LNCAP (cell line): Measurements from ENCODE around the gene ADGRG2.

Experiments used
- TF ChIP-seq, protein P1 (sequence below): fragments of 450-650 bp; IDR thresholded peaks from 2 replicates; pipeline ENCODE4 v1.5.1; 2017; ENCODE audit warnings: mild to moderate bottlenecking

Gene ADGRG2

DNA sequence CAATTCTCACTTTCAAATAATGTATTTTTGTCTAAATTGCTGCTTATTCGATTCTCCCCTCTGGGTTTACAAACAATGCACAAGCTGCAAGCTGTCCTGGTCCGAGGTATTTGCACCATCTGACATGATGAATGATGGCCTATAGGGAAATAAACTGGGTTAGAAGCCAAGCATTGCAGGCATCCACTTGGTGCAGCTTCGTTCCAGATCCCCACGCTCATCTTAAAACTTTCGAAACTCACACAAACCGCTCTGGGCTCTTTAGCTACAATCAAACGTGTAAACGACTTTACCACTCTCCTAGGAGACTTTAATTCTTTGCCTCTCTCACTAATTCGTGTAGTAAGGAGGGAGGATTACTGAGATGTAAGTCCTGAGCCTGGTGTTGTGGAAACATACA is 157.4 kb downstream of the ADGRG2 start:
- TF ChIP-seq, protein P1, sequence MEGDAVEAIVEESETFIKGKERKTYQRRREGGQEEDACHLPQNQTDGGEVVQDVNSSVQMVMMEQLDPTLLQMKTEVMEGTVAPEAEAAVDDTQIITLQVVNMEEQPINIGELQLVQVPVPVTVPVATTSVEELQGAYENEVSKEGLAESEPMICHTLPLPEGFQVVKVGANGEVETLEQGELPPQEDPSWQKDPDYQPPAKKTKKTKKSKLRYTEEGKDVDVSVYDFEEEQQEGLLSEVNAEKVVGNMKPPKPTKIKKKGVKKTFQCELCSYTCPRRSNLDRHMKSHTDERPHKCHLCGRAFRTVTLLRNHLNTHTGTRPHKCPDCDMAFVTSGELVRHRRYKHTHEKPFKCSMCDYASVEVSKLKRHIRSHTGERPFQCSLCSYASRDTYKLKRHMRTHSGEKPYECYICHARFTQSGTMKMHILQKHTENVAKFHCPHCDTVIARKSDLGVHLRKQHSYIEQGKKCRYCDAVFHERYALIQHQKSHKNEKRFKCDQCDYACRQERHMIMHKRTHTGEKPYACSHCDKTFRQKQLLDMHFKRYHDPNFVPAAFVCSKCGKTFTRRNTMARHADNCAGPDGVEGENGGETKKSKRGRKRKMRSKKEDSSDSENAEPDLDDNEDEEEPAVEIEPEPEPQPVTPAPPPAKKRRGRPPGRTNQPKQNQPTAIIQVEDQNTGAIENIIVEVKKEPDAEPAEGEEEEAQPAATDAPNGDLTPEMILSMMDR, result no peak

DNA sequence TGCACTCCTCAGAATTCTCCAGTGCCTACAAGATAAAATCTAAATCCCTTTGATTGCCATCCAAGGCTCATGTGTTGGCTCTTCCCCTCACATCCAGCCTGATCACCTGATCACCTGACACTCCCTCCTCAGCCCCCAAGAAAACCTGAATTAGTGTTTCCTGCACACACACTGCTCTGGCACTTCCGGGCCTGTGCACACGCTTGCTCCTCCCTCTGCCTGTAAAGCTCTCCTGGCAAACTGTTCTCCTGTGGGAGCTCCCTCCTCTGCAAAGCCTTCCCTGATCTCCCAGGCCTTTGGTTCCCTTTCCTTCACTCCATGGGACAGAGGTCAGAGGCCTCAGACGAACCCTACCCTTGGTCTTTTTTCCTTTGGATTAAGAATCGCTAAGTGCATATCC is 158.2 kb downstream of the ADGRG2 start:
- TF ChIP-seq, protein P1, result no peak

DNA sequence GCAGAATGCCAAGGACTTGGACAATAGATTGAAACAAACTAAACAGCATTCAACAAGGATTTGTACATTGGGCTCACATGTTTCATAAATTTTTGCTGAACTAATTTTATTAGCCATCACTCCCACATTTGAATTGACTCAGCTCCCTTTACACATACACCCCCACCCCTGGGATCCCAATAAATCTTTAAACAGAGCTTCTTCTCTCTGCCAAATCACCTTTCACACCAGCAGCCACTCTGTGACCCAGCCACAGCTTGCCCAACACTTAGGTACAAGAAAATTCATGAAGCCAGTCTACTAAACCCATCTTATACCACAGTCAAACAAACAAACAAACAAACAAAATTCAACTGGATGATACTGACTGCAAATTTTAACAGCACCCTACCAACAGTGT is 159.9 kb downstream of the ADGRG2 start:
- TF ChIP-seq, protein P1, result no peak

DNA sequence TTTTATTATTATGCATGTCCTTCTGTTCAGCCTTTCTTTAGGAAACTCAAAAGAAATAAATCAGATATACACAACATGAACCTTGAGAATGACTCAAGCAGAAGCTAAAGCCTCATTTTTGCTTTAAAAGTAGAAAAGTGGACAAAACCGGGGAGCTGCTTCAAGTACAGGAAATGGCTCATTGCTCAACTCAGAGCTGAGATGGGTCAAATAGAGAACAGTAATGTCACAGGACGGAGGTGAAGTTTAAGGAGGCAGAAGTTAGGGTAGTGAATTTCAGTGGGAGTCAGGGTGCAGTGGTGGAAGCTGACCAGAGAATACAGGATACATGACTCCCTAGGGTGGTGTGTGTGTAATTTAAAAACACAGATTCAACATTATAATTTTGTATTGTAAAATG is 160.6 kb downstream of the ADGRG2 start:
- TF ChIP-seq, protein P1, result no peak

DNA sequence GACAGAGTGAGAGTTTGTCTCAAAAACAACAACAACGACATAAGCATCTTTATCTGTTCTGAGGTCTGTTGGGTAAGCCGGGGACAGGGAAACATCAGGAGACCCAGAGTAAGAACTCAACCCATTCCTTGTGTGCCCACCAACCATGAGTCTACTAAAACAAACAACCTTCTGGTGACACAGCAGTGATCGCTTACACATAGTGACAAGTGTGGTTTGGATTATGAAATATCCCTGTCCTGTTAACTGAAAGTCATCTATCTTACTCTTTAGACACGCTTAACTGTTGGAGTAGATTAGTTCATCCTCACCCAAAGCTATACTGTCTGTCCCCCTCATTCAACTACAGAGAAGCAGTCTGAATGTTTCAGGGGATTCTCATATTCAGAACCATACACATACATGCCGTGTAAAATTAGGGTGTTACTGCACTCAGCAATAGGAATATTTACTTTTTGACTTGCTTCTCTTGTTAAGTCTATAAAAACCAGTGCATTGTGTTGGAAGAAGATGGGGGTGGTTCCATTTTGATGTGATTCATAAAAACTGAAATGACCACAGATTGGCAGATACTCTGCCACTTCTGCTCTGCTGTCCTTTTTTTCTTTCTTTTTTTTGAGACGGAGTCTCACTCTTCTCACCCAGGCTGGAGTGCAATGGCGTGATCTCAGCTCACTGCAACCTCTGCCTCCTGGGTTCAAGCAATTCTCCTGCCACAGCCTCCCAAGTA is 165.8 kb downstream of the ADGRG2 start:
- TF ChIP-seq, protein P1, result no peak

DNA sequence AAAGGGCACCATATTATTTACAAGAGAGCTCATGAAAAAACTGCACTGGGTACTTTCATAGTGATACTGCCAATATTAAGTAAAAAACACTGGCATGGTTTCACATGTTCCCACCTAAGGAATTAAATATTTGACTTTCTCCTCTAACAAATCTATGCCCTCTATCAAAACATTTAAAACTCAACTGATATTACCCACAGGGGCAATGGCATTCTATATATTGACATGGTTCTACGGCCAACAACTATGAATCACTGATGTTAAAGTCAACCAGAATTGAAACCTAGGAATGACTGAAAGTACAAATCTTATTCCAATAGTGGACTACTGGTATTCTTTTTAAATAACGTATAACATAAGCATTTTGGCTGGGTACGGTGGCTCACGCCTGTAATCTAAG is 166.6 kb downstream of the ADGRG2 start:
- TF ChIP-seq, protein P1, result no peak

DNA sequence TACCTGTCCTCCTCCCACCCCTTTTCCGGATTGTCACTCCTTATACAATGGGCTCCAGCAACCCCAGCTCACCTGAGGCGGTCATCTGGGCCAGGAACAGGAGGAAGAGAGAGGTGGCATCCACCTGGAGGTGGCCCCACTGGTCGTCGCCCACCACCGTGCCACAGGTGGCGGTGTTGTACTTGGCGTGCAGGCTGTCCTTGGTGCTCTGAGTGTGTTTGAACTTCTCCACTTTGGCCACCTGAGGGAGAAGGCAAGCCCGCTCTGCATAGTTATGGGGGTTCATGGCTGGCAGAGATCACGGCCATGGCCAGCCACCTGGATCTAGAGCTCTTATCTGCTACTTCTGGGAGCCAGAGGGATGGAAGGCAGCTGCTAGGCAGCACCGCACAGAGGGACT is 171.2 kb downstream of the ADGRG2 start:
- TF ChIP-seq, protein P1, result no peak

DNA sequence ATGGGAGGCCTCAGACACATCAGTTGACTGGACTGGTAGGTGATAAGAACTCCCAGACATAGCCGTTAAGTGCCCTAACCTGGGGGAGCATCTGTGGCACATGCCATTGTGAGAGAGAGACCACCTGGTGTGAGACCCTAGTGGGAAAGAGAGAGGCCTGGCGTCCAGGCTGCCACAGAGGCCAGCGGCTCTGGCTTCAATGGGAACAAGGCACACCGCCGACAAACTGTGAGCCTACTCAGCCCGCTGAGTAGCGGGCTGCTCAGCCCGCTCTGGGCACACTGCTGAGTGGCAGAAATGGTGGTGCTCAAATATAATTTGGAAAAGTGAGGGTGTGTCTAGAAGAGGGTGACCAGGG is 172.3 kb downstream of the ADGRG2 start:
- TF ChIP-seq, protein P1, result no peak
